ENCODE measurements around the gene GID8. TPM values are rescaled to one million over a fixed set of nuclear protein-coding genes. Genes with fewer than 3 reads are reported as not detected.
"Not testable (repeated sequence)": the region's sequence is repeated elsewhere in the genome, so short reads cannot be mapped to it uniquely, and the experiment has no call there.

GID8 gene
- total RNA-seq, 1 donor from 2014 or later, result 32.9 TPM

DNA sequence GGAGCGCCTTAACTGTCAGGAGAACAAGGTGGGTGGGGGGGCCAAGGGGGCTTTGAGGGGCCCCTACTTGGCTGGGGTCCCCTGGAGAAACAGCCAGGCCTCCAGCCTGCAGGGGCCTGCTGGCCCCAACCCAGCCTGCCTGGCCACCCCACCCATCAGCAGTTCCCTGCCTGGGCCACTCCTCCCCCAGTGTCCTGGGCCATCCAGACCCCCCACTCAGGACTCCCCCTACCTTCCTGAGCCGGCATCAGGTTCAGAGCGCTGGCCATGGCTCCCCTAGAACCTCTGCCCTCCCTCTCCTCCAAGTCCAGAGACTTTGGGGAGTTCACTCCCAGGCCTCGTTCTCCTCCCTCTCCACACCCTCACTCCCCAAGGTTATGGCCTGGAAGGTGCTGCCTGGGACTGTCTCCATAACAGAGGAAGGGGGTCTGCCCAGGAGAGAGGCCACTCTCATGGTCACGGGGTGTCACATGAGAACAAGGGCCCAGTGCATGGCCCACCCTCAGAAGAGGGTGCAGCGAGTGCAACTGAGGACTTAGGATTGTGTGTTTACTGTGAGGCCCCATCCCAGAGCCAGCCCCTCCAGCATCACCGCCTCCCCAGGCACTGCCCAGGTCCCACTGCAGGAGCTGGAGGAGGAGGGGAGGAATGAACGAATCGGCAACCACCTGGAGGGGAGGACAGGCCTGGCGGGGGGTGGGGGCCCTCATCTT, 20.6 kb downstream of the GID8 start:
- DNase-seq (ENCODE audit: low spot score), result no peak

DNA sequence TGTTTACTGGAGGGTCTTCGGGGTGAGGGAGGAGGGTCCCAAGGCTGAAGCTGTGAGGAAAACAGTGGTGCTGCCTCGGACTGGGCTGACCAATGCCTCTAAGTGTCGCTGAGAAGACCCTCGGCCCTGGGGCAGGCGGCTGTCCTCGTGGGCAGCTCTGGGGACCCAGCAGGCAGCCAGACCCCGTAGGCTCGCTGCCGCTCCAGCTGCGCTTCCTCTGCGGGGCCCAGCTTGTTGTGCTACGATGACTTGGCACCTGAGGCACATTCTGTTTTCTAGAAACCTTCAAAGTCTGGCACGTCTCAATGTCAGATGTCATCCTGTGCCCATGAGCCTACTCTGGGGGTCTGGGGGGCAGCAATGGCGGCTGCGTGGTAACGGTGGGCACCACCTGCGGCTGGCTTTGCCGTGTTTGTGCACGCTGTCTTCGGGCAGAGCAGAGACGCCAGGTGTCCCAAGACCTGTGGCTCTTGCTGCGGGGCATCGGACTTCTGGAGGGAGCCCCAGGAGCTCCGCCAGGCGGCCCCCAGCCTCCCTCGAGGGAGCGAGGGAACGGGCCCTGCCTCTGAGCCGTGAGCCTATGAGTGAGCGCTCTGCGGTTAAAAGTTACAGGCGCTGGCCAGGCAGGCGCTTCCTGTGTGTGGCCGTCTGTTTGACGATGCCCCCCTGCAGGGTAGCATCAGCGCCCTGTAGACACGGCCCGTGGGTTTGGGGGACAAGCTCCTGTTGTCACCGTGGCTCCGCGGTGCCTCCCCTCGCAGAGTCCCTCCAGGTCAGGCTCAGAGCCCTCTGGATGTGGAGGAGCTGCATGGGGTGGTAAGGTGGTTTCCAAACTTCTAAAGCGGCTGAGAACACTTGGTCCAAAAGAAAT, 21.4 kb downstream of the GID8 start:
- no peak for DNase-seq (ENCODE audit: low spot score)

DNA sequence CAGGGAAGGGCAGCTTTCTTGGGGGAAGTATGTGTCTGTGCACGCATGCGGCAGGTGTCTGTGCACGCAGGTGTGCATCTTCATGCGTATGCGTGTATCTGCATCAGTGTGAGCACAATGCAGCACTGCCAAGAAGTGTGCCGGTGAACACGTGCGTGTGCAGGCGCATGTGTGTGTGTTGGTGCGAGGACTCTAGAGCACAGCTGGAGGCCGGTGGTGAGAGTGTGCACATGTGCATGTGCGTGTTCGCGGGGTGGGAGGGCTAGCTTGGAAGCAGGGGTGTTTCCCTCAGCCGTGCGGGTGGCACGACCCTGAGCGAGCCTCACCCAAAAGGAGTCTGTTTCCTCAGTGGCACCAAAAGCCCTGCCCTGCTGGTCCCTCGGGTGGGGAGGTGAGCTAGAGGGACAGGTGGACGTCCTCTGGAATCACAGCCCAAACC, 22.1 kb downstream of the GID8 start:
- DNase-seq (ENCODE audit: low spot score), result no peak

DNA sequence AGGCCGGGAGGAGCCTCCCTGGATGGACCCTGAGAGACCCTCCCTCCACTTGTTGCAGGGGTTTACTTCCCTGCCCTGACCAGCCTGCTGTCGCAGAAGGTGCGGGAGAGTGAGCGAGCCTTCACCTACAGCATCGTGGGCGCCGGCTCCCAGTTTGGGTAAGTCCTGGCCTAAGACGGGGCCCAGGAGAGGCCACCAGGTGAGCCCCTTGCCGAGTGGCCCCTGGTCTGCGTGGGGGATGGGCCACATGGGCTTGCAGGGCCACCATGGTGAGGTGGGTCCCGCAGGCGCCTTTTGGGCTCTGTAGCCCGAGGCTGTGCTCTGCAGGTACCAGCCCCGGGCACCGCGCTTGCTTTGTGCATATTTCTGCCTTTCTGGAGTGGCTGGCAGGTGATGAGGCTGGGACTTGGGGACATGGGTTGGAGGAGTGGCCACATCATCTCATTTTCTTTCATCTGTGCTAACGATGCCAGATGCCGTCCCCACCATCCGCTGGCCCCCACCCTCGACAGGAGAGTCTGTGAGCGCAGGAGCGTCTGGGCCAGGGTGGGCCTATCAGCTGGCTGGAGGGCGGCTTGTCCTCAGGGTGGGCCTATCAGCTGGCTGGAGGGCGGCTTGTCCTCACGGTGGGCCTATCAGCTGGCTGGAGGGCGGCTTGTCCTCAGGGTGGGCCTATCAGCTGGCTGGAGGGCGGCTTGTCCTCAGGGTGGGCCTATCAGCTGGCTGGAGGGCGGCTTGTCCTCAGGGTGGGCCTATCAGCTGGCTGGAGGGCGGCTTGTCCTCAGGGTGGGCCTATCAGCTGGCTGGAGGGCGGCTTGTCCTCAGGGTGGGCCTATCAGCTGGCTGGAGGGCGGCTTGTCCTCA, 22.7 kb downstream of the GID8 start:
- not testable (repeated sequence) for DNase-seq (ENCODE audit: low spot score)

DNA sequence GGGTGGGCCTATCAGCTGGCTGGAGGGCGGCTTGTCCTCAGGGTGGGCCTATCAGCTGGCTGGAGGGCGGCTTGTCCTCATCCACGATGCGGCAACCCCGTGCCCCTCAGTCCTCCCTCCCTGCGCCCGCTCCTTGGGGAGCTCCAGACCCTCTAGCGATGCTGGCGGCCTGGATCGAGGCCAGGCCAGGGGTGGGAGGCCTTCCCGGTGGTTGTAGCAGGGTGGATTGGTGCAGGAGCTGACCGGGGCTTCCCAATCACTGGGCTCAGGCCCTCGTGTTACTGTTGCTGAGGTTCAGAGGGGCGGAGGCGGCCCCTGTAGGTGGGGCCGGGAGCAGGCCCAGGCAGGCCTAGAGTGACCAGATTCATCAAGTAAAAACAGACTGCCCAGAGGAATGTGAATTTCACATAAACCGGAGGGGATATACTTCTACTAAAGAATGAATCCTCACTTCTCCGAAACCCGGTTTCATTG, 23.4 kb downstream of the GID8 start:
- DNase-seq (ENCODE audit: low spot score), result no peak

DNA sequence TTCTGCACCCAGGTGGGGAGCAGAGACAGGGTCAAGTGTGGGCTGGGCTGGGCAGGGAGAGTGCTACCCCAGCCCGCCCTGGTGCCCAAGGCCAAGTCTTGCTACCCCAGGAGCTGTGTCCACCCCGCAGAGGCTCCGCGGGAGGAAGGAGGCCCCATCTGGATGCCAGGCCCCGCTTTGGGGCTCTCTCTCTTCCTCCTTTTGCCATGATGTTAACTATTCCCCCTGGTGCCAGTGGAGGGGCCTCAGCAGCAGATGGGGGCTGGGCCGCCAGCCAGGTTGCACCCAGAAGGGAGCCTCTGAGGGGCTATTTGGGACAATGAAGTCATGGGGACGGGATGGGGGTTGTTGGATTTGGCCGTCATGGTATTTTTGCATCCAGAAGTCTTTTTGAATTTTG, 23.9 kb downstream of the GID8 start:
- no peak for DNase-seq (ENCODE audit: low spot score)

DNA sequence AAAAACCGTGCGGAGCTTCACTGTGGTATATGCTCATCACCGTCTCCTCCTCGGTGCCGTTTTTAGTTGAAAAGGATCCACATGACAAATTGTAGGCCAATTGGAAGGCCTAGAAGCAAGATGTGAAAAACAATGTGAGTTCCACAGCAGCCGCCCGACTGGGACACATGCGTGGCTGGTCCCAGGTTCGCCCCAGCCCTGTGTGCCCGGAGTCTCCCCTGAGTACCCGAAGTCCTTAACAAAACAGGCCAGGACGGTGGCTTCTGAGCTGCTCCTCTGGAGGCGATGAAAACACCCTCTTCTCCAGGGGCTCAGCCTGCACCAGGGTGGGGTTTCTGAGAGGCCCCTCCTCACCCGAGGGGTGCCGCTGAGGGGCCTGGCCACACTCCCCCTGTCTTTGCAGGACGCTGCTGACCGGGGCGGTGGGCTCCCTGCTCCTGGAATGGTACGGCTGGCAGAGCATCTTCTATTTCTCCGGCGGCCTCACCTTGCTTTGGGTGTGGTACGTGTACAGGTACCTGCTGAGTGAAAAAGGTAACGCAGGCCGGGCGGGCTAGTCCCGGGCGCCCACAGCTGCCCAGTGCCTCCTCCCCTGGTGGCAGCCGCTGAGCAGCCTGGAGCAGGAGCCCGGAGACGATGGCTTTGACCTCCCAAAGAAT, 24.4 kb downstream of the GID8 start:
- no peak for DNase-seq (ENCODE audit: low spot score)

DNA sequence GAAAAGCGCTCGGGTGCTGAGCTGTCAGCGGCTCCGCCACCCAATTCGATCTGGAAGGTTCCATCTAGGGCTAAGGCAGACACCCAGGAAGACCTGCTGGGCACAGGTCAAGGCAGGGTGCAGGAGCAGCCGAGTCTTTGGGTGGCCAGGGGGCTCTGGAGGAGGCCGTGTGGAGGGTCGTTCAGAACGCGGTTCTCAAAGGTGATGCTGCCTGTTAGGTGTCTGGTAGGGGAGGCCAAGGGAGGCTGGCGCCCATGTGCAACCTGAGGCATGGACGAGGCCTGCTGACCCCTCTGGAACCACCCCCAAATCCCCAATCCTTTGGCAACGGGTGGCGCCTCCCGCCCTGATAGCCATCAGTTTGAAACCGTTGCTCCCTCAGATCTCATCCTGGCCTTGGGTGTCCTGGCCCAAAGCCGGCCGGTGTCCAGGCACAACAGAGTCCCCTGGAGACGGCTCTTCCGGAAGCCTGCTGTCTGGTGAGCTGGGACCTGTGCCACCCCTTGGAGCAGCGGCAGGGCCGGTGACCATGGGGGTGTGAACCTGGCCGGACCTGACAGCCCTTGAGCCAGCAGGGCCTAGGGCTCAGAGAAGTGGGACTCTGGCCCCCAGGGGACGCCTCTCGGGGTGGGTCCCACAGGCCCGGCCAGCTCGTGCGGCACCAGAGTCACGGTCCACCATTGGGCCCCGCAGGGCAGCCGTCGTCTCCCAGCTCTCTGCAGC, 25.1 kb downstream of the GID8 start:
- DNase-seq (ENCODE audit: low spot score), result no peak

DNA sequence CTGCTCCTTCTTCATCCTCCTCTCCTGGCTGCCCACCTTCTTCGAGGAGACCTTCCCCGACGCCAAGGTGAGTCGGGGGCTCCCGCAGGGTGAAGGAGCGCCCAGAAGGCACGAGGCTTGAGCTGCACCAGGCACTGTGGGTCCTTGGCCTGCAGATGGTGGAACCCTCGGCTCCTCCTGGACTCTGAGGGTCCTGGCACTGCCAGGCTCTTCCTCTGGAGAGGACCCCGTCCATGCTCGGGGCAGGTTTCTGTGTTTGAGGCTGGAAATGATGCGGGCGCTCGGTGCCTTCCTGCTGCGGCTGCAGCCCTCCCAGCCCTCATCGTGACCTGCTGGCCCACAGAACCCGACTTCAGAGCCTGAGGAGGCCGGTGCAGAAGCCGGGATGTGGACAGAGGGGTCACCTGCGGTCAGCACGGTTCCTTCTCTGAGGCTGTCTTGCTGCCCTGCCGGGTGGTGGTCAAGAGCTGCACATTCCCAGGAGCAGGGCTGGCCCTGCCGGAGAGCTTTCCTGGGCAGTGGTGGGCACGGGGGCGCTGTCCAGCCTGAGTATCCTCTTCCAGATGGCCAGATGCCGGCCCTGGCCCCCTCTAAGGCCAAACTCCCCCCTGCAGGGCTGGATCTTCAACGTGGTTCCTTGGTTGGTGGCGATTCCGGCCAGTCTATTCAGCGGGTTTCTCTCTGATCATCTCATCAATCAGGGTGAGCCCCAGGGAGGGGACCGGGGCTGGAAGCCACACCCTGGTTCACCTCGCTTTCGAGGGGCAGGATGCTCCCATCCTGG, 25.9 kb downstream of the GID8 start:
- DNase-seq (ENCODE audit: low spot score), result no peak

DNA sequence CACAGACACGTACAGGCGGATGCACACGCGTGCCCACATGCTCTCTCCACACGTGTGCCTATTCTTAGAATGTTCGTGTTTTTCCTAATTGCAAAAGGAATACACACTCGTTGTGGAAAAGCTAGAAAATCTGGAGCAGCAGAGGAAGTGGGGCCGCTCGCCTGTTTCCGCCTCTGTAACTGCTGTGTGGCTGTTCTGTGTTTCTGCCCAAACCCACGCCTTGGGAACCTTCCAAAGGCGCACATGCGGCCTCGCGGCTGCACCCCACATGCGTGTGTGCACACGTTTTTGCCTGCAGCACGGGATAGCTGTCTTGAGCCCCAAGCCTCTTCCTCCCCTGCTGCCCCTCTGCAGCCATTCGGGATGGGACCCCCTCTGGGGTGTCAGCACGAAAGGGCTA, 26.8 kb downstream of the GID8 start:
- no peak for DNase-seq (ENCODE audit: low spot score)

DNA sequence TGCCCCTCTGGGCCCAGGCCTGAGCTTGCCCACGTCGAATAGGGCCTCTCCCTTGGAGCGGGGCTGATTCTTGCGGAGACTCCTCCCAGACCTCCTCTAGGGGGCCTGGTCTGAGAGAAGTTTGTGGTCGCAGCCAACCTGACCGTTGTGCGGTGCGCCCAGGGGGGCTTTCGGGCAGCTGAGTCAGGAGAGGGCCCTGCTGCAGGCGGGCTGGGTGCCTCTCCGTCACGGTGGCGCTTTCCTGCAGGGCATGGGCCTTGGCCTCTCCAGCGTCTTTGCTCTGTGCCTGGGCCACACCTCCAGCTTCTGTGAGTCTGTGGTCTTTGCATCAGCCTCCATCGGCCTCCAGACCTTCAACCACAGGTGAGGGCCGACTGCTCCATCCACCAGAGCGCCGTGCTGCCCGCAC, 27.4 kb downstream of the GID8 start:
- no peak for DNase-seq (ENCODE audit: low spot score)

DNA sequence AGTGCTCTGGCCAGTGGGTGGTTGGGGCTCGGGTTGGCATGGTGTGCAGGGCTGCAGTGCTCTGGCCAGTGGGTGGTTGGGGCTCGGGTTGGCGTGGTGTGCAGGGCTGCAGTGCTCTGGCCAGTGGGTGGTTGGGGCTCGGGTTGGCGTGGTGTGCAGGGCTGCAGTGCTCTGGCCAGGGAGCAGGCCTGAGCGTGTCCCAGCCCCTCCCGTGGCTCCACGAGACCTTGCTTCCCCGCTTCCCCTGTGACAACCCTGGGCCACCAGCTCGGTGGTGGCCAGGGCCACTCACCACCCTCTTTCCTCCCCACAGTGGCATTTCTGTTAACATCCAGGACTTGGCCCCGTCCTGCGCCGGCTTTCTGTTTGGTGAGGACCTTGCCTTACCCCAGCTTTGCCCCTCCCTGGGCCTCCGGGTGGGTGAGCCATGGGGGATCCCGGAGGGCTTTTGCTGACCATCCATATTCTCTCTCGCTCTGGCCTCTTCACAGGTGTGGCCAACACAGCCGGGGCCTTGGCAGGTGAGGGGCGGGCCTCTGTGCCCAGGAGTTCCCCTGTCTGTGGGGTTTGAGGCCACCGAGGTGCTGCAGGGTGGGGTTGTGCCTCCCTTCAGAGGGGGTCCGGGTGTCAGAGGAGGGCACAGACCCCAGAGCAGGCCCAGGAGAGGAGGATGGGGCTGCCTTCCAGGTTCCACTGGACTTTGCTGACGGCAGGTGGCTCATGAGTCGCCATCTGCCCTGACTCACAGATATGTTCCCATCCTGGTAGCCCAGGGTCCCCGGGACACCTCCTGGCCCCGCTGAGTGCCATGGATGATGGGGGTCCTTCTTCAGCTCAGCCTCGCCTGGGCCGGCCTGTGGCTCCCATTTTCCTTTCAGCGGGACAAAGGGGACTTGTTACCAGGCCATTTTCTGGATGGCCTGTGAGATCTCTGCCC, 28.5 kb downstream of the GID8 start:
- no peak for DNase-seq (ENCODE audit: low spot score)

DNA sequence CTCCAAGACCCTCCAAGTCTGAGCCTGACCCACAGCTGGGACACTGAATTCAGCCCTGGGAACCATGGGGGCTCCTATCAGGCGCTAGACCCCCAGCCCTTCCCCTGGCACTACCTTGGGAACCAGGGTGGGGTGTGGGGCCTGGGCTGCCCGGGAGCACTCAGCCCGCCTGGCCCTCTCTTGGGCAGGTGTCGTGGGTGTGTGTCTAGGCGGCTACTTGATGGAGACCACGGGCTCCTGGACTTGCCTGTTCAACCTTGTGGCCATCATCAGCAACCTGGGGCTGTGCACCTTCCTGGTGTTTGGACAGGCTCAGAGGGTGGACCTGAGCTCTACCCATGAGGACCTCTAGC, 29.2 kb downstream of the GID8 start:
- no peak for DNase-seq (ENCODE audit: low spot score)

DNA sequence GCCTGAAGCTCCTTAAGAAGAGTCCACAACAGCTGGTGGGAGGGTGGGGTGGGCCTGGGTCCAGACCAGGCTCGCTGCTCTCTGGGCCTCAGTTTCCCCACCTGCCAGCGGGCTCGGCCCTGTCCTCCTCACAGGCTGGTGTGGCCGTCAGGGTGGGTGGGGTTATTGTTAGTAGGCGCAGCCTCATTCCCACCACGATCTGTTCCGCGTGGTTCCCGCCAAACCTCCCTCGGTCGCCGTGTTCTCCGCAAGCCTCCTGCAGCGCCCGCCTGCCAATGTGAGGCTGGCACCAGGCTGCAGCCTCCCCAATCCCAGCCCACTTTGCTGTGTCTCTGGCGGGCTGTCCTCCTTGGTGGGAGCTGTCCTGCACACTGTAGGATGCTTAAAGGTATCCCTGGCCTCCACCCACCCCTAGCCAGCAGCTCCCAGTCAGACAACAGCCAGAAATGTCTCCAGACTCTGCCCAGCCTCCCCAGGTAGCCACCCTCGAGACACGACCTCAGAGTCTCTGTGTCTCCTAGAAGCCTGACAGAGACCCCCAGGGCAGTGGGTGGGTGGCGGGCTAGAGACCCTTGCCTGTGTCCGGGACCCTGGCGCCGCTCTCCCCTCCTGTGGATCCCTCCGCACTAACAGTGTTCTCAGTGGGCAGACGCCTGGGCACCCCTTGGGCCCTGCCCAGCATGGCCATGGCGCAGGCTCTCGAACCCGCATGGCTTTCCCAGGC, 29.8 kb downstream of the GID8 start:
- no peak for DNase-seq (ENCODE audit: low spot score)

DNA sequence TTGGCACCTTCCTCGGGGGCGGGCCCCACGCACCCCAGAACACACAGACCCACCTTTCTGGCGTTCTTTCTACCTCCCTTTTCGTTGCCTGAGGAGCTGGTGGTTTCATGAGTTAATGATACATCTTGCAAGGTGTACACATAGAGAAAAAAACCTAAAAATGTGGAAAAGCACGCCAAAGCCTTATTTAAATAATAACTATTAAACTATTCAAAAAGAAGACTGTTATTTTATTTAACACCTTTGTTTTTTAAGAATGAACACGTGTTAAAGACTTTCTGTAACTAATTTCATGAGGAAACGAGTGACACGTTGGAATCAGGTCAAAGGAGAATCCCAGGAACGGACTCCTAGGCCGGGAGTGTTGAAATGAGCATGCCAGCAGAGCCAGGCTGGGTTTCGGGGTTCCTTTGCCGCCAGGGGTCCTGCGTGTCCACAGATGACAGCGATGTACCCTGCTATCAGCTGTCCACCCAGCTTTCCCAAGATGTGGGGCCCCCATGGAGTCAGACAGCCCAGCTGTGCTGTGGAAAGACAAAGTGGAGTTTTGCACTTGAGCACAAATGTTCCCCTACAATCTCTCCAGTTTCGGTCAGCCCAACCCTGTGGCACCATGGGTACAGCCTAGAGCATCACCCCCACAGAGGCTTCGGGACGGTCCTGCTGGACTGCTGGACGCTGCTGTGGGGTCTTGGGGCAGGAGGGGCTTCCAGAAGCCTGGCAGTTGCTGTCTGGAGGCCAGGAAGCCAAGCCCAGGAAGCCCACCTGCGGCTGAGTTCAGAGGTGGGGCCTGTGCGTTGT, 30.6 kb downstream of the GID8 start:
- no peak for DNase-seq (ENCODE audit: low spot score)

DNA sequence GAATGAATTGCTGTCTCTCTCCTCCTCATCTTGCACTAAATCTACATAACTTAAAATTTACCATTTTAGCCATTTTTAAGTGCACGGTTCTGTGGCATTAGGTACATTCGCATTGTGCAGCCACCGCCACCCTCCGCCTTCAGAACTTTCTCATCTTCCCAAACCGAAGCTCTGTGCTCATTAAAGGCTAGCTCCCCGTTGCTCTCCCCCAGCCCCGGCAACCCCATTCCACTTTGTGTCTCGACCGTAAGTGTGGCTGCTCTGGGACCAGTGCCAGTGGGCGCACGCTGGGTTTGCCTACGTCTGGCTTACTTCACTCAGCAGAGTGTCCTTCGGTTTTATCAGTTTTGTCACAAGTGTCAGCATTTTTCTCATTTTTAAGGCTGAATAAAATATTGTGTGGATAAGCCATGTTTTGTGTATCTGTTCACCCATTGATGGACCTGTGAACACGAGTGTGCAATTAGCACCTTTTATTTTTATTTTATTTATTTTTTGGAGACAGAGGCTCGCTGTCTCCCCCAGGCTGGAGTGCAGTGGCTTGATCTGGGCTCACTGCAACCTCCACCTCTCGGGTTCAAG, 31.3 kb downstream of the GID8 start:
- DNase-seq (ENCODE audit: low spot score), result no peak

DNA sequence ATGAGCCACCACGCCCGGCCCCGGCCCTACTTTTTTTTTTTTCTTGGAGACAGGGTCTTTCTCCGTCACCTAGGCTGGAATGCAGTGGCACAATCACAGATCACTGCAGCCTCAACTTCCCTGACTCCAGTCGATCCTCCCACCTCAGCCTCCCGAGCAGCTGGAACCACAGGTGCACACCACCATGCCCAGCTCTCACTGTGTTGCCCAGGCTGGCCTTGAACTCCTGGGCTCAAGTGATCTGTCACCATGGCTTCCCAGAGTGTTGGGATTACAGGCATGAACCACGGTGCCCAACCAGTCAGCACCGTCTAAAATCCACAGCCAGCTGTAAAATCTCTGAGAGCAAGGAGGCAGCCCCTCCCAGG, 32.0 kb downstream of the GID8 start:
- DNase-seq (ENCODE audit: low spot score), result no peak

All from mucosa of gallbladder (tissue), 1 donor.